ELF-1 (cell line): Measurements from ENCODE around the gene ALG9.
A peak's percentile ranks its signal among the peaks of the same experiment; 100 is the strongest.

Experiments
- DNase-seq: peaks from one replicate; pipeline ENCODE4 v3.0.0-alpha.2; 2016; ENCODE audit warnings: low read depth, low spot score

Gene ALG9

DNA sequence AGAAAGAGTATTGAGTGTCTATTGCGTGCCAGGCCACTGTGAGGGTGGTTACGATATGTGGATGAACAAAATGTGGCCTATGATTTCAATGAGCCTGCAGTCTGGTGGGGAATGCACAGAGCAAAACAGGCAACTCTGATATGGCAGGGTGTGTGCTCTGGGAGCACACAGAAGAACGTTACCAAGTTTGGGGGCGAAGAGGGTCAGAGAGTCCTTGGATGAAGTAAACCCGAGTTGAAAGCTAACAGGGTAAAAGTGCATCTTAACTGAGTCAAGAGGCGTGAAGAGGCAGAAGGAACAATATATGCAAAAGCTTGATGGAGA, 8.2 kb upstream of the ALG9 start:
- DNase-seq: no peak

DNA sequence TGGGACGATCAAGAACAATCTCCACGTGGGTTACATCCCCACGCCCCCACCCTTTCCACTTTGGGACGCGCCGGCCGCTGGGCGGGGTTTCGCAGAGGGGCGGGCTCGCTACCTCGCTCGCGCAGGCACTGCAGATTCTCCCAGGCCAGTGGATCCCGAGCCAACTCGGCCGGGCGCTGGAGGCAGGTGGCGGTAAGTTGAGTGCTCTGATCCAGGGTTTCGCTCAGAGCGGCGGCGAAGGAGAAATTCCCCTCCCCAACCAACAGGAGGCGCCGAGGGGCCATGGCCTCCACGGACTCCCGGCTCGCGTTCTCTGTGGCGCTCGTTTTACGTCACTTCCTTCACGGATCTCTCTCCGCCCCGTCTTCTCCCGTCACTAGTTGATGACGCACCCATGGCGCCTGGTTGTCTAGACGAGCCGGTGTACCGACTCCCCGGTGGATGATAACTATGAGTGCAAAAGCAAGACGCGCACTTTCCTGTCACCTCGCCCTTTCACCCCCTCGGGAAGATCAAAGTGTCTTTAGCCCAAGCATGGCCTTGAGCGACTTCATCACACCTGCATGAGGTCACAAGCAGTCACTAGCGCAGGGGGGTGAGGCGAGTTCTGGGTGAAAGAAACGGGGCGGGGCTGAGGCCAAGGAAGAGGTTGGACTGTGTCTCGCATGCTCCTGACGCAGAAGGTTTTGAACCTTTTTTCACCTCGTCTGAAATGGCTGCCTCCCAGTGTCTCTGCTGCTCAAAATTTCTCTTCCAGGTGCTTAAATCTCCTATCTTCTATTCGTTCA, 7.7 kb upstream of the ALG9 start, which contains the start of the genes CFAP68 and FDXACB1:
Gene CFAP68, plus strand, starts transcription at position 693 of the 788 bp plus-strand sequence. Its CDS starts 20 bp downstream, at position 713.
Gene FDXACB1, minus strand, starts transcription at position 317 of the 788 bp plus-strand sequence. Its CDS starts 33 bp downstream, at position 284.
- peak; percentile 99 for DNase-seq

DNA sequence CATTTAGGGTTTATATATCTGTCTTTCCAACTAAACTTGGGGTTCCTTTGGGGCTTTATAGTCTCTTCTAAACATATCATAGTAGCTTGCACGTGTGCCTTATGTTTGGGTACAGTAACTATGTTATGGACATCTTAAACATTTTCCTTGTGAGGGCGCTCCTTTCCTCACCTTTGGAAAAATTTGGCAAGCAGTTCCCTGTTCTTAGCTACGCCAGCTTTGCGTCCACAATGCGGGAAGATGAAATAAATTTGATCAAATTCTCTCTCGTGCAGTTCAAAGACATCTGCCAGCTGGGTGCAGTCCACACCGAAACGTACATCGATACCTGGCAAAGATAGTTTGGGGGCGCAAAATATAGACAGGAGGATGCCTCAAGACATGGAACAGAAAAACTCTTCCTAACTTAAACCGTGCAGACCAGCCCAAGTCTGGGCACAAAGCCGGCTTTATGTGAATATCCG, 7.0 kb upstream of the ALG9 start:
- no peak for DNase-seq

DNA sequence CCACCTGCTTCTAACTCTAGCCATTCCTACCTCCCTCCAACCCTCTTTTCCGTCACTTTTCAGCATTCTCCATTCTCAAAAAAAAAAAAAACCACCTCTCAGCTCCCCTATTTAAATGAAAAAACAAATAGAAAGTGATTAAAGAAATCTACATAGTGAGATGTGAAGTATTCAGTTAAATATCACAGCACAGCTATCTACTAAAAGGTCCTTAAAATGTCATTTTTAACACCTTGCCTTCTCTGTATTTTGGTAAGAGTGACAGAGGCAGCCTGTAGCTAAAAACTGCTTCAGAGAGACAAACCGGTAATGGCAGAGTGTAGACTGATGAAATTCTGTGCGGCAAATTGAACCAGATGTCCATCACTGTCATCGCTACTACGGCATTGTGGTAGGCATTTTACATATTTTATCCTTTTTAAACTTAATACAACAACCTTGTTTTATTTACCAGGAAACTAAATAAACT, 346 bp upstream of the ALG9 start:
- no peak for DNase-seq

DNA sequence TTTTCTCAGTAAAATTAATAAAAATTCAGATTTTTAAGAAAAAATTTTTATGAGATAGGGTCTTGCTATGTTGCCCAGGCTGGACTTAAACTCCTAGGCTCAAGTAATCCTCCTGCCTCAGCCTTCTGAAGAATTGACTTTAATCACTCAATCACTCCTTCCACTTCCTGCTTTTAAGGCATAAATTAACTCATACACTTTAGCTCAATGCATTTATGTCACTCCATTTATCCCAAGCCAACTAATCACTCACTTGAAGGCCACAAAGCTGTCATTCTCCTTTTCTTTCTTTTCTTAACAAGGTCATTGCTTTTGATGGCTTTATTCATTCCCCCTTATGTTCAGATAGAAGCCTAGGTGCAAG, 877 bp downstream of the ALG9 start:
- DNase-seq: no peak

DNA sequence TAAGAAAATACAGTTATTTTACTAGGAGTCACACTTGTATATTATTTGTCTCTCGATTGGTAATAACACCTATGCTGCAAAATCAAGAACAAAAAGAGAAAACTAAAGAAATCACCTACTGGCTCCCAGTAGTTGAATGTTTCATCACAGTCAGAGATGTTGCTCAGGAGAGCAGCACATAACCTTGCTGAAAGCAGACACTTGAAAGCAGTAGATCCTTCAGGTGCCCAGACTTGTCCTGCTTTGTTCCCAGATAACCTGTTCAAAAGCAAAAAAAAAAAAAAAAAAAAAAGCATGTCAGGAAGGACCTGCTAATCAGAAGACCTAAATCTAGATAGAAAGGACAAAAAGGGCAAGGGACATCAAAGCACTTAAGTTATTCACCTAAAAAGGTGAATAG, 1.3 kb downstream of the ALG9 start:
- no peak for DNase-seq

DNA sequence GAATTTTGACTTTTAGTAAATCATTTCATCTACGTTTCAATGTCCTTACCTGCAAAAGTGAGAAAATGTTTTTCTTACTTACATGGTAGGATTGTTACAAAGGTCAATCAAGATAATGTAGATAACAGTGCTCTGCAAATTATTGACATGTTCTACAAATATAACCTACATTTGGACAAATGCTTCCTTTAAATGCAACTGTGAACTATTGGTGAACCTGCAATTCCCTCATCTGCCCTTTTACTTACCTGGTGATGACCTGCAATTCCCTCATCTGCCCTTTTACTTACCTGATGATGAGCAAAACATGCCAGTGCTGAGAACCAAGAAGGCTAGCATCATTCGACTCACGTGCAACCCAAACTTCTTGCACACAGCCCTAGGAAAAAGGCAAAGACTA, 11.1 kb downstream of the ALG9 start:
- DNase-seq: no peak

DNA sequence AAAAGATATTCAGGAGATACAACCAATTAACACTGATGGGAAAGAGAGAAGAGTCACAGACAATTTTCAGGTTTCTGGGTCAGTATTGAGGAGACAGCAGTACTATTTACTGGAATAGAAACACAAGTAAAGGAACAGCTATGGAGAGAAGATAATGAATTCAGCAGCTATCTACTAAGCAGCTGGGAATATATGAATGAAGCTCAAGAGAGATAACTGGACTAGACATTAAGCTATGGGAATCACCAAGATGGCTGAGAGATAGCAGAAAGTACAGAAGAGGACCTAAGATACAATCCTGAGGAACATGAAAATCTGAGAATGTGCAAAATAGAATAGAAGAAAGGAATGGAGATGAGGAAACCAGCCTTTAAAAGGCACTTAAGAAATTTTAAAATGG, 15.9 kb downstream of the ALG9 start:
- DNase-seq: no peak

DNA sequence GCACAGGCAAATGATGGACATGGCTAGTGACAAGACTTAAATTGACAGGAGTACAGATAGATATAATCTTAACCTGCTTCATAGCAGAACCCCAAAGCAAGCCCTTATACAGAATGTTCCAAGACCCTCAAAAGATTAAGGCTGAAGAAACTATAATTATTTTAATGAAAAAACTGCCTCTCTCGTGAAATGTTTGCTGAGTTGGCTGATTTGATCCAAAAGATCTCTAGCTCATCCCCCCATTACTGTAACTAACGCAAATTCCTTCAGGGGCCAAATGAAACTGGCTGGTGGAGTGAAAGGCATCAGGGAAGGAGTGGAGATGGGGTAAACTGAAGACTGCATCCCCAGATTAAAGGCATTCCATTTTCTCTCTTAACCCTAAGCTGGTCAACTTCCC, 19.3 kb downstream of the ALG9 start:
- DNase-seq: no peak

DNA sequence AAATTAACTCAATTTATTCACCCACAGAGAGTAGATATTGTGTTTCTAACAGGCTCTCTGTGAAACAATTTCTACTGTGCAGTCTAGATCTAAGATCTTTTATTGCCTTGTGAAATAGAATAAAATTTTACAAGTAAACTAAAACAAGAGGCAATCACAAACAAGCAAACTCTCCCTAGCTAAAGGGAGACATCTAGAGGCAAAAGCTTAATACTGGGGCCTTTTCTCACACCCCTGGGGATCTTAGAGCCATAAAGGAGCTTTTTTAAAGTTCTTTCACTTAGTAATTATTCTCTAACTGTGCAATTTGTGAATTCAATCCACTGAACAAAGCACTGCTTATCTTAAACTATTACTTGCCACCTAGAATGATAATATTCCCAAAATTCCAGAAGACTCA, 19.7 kb downstream of the ALG9 start:
- no peak for DNase-seq

DNA sequence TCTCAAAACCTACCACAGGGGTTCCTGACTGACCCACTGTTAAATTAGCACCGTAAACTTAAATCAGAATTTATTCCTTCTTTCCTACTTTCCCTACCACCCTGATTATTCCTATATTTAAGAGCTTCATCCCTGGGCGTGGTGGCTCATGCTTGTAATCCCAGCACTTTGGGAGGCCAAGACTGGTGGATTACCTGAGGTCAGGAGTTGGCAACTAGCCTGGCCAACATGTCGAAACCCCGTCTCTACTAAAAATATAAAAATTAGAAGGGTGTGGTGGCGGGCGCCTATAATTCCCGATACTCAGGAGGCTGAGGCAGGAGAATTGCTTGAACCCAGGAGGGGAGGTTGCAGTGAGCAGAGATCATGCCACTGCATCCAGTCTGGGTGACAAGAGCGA, 20.3 kb downstream of the ALG9 start:
- no peak for DNase-seq

DNA sequence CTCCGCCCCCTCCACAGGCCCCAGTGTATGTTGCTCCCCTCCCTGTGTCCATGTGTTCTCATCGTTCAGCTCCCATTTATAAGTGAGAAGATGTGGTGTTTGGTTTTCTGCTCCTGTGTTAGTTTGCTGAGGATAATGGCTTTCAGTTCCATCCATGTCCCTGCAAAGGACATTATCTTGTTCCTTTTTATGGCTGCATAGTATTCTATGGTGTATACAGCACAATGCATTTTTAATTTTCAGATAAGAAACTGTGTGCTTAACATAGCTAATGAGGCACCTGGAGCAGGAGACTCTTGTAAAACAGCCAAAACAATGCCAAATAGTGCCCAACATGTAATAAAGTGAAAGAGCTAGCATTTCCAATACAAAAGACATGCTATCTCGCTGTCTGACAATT, 21.8 kb downstream of the ALG9 start:
- no peak for DNase-seq

DNA sequence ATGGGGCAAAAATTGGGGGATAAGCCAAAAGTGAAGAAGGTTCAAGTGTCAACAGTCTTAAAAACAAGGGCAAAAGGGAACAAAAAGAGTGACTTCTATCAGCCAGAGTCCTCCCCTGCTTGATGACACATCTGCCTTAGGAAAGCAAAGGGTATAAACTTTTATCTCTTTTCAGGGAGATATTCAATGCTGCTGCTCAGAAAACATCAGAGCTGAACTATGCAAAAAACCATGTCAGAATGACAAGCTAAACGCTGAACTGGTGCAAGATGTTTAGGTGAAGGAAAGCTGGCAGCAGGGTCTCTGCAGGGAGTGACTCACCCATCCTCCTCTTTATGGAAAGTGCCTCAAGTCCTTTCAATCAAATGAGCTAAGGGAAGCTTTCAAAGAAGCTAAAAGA, 24.7 kb downstream of the ALG9 start:
- no peak for DNase-seq

DNA sequence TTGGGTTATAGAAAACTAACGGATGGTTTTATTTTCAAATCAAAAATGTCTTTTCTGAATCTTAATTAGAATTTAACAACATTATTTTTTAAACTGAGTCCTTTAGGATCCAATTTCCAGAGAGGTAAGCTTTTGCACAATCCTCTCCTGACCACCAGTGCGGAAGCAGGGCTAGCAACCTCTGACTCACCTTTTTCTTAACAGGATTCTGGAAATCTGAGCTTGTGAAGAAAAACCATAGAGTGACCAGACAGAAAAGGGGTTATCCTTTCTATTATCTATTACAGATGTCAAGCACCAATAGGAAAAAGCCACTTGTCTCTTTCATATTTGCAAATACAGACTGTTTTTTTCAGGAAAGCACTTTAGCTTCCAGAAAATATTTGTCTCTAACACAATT, 25.3 kb downstream of the ALG9 start:
- DNase-seq: no peak

DNA sequence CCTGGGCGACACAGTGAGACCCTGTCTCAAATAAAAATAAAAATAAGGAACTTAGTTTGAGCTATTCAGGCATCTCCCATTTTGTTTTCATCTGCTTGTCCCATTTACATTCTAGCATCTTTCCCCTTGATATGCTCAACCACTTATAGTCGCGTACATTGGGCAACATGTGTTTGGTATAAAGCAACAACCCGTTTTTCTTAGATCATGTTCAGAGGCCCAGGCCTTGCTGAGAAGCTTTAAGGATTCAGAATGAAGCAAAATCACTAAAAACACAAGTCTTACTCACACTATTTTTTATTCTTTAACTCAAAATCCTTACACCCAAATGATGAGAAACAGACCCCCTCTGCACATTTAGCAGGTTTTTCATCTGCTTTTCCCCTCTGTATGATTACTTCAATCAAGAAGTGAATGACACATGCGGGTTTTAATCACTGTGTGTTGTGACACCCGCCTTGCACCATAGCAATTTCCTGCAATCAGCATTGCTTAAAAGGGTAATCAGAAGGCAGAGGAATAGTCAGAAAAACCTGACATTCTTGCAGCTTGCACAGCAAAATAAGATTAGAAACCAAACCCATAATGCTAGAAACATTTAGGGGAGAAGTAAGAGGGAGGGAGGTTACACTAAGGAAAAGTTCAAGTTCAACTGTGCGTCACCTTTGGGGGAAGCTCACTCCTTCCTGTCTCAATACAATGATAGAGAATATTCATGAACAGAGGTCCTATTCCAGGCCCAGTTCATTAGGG, 25.9 kb downstream of the ALG9 start:
- no peak for DNase-seq

DNA sequence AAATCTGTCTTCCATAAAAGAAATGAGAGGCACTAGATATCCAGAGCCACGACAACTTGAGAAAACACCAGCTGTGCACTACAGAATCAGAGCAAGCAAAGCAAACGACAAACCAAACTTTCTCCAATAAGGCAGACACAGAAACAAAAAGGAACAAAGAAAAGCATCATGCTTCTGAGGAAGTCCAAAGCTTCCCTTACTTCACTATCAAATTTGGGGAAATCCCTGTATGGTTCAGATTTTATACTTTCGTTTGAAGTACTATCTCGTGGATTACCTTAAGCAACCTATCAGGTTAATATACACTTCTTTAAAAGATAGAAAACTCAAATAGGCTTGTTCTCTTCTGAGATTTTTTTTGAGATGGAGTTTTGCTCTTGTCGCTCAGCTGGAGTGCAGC, 27.7 kb downstream of the ALG9 start:
- DNase-seq: no peak

DNA sequence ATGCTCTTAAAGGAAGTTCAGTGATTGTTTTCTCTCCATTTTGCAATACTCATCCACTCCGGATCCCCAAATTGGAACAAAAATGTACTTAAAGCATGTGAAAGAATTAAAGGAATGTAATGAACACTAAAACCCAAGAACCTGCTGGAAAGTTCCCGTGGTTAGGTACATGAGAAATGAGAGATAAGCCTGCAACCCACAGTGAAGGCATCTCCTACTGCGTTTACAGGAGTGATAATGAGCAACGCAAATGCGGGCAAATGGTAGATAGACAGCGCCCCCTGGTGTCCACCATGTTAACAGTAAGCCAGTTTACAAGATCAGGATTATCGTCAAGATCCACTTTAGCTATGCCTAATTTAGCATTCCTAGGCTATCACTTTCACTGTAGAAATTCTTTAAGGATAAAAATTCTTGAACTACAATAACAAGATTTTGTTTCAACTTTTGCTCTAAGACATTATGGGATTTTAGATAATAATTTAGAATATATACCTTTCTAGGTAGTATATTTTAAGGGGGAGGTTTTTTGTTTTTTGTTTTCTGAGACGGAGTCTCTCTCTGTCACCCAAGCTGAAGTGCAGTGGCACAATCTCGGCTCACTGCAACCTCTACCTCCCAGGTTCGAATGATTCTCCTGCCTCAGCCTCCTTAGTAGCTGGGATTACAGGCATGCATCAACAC, 29.9 kb downstream of the ALG9 start:
- DNase-seq: peak; percentile 64

DNA sequence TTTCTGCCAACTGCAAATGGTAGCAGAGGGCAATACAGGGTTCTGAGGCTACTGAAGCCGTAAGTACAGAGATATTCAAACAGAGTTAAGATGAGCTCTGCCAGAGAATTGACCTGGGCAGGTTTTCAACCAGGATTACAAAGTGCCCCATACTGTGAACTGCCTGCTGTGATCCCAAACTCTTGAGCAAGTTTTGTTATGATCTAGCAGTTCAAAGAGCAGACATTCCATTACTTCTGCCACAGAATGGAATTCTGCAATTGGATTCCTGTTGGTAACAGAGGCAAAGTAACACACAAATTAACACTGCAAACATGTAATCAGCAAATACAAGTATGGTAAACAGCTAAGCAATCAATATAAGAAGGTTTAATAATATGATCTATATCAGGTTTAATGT, 31.2 kb downstream of the ALG9 start:
- DNase-seq: no peak

DNA sequence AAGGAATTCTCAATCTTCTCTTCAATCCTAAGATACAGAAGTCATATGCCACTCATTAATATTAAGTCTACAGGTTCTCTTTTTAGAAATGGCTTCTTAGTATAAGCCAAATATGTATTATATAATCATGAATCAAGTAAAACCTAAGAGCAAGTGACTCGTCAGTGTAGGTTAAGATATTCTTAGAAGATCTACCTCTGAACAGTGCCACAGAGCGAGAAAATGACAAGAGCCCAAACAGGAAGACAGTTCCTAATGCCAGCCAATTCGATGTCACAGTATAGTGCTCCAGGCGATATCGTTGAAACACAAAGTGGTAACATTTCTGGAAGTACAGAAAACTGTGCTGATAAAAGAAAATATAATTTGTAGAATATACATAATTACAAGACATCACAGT, 33.3 kb downstream of the ALG9 start:
- DNase-seq: no peak

DNA sequence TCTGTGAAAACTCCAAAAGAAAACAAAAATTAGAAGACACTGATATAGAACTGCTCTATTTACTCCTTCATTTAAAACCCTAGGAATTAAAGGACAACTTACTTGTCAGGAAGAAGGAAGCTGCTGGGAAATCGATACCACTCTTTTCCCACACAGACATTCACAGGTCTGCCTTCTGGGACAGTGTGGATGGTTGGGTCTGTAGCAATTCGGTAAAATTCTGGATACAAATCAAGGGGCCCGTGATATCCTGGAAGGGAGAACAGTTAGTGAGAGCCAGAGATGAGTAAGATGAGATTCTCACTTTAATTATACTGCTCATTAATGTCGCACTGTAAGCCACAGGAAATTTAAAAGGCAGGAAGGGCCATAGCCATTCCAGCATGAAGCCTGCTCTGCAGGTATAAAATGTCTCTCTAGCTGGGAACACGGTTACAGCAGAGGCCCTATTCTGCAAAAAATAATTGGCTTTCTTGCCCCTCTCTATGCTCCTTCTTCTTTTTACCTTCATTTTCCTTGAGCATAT, 34.0 kb downstream of the ALG9 start:
- no peak for DNase-seq

DNA sequence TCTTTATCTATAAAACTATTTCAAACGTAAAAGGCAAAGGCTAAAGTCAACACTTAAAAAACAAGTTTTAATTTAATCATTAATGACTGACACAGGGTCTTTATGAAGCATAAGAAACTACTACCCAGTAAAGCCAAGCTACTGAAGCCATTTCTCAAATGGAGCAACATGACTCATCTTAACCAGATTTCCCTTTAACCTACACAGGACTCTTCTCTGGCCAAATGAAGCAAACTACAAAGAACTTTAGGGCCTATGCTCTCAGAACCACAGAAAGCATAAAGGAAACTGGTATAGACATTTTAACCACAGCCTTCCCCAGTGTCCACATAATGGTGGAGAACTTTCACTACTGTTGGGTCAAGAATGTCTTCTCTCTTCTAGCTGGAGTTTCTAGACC, 34.7 kb downstream of the ALG9 start:
- DNase-seq: no peak

DNA sequence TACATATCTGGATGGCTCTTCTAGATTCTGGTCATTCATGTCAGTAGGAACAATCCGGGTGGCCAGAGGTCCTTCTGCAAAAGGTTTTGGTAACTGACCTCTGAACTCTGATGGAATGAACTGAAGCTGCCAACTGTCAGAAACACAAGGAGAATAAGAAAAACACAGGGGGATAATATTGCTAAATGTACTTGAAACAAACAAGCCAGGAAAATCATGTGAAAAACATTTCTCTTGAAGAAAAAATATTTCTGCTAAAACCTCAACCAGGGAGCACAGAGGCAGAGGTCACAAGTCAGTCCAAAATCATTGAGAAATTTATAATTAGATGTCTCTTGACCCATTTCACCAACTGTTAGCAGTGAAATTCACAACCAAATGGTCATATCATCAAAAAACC, 35.2 kb downstream of the ALG9 start:
- no peak for DNase-seq
